Pancreas (tissue), 10 donors: ENCODE measurements around the gene CXCR1. TPM values are rescaled to one million over a fixed set of nuclear protein-coding genes. Genes with fewer than 3 reads are reported as not detected.
A peak's percentile ranks its signal among the peaks of the same experiment; 100 is the strongest.

Experiments
- ATAC-seq, 4 donors: fragments of 200-7000 bp; cut with Tn5 transposase; one replicate each; pipeline versions ENCODE4 v1.8.0 to v1.9.1; 2020; ENCODE audit warnings: mild to moderate bottlenecking in 4 of 4, moderate library complexity in 4 of 4
- DNase-seq, 6 donors: peaks; one replicate each; pipeline ENCODE4 v3.0.0-alpha.2; 2020
- FAIRE-seq: peaks from 2 replicates; lab custom pipeline; 2012; peaks lifted over from hg19 to GRCh38; lab: Jason Lieb, UNC
- H3K27ac ChIP-seq, 4 donors: fragments of 200-600 bp; sonication (generic); 1 replicate in 3 of 4; 2 replicates in 1 of 4; pipeline versions ENCODE4 v1.5.0 to v1.8.0; 2020
- H3K27me3 ChIP-seq, 4 donors: fragments of 200-600 bp; one replicate each; pipeline ENCODE4 v1.8.0; 2021
- H3K36me3 ChIP-seq, 3 donors: fragments of 200-600 bp; sonication (generic) in 1 of 3; one replicate each; pipeline versions ENCODE4 v1.5.0 to v1.8.0; 2020 to 2021
- H3K4me1 ChIP-seq, 3 donors: fragments of 200-600 bp; one replicate each; pipeline ENCODE4 v1.8.0; 2021
- H3K4me3 ChIP-seq, 4 donors: fragments of 200-600 bp; sonication (generic) in 2 of 4; one replicate each; pipeline versions ENCODE4 v1.5.0 to v1.8.0; 2020 to 2021
- H3K9me3 ChIP-seq, 4 donors: fragments of 200-600 bp; one replicate each; pipeline ENCODE4 v1.8.0; 2021
- WGBS, 2 donors: extraction: QIAGEN DNeasy Blood & Tissue Kit; methylation state at CpG; one replicate each; pipeline ENCODE4 v1.1.7; 2013; 5-methylcytosine and 5-hydroxymethylcytosine counted together
- intact Hi-C, 3 donors: fragments of 100-400 bp; cut with DNase I; formaldehyde crosslinking; loops; one replicate each; pipeline versions ENCODE4 v1.11.1 to v1.14.2; 2022
- polyA plus RNA-seq, 2 donors: library from polyadenylated mRNA; stranded (reverse); fragments of 200-250 nt; gene quantifications; one replicate each; pipeline ENCODE4 v1.2.3, GENCODE V29; 2013
- total RNA-seq, 6 donors: library from RNA; stranded (reverse); fragmentation: NEBNext Ultra II Directional in 4 of 6; extraction: Animal tissue kit (Norgen Biotek cat#: 25700) in 4 of 6; gene quantifications; one replicate each; pipeline versions ENCODE4 v1.2.1 to v1.2.4, GENCODE V29; 2021 to 2023
- TF ChIP-seq, protein P1 (sequence below), 4 donors: fragments of 200-600 bp; sonication (generic) in 3 of 4; IDR thresholded peaks; one replicate each; pipeline versions ENCODE4 v1.5.0 to v1.8.0; 2021; ENCODE audit warnings: antibody characterized with exemption in 4 of 4
- donor health status: healthy with polysubstance abuse.
- donor health status: DM: no; HTN: no; CAD: no; lungs with moderate emphysema.
- donor health status: DM: no; HTN: no; CAD: no.
- donor health status: control.
- donor health status: control.
- donor health status: Bipolar disorder and iron deficiency.
- donor health status: DM: yes; HTN: yes; CAD: no.
- donor health status: DM: no; HTN: no; CAD: no.
- donor health status: DM: no; HTN: no; CAD: no.
- donor health status: DM: yes; HTN: yes; CAD: no.

CXCR1 gene
- total and polyA plus RNA-seq, 8 donors = 0.08 to 0.92 (median 0.52) TPM; not detected in 3

DNA sequence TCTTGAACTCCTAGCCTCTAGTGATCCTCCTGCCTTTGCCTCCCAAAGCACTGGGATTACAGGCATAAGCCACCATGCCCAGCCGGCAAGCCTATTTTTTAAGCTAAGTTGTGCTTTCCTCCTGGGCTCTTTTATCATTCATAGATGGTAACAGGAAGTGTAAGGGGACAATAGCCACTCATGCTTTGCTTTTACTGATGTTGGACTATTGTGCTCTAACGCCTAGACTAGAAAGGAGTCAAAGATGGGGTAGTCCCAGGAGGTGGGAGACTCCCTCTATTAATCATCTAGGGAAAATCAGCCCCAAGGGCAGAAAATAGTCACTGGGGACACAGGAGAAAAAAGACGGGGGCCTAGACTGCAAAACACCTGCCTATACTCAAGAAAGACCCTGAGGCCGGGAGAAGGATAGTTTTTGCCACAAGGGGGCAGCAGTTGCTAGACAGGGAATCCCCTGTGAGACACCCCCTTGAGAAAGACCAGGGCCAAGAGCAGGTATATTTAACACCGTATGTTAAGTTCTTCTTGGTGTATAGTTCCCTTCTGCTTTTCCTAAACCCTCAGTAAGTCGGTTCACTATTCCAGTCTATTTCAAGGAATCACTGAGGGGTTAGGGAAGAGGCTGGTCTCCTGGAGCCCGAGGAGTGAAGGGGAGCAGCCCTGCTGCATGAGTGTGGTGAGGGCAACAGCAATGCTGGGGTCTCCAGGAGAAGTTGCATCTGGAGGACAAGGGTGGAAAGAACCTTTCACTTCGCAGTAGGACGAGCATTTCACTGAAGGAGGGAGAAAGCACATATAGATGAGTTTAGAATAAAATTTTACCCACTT is 2.1 kb upstream of the CXCR1 start:
- H3K4me3 ChIP-seq = no peak overlapping the region
- H3K9me3 ChIP-seq = no peaks in the 10 kb centered on the region
- 61 to 62% methylated on average over 9 of the region's 9 CpGs for WGBS, 2 donors
- H3K27ac ChIP-seq = no peak overlapping the region
- DNase-seq (peak in 5 of 6 donors; percentile 14 to 67 (median 47)), FAIRE-seq (no peak), ATAC-seq (peak; percentile 55 to 80 (median 71))
- H3K36me3 ChIP-seq = no peaks in the 10 kb centered on the region
- TF ChIP-seq, protein P1, sequence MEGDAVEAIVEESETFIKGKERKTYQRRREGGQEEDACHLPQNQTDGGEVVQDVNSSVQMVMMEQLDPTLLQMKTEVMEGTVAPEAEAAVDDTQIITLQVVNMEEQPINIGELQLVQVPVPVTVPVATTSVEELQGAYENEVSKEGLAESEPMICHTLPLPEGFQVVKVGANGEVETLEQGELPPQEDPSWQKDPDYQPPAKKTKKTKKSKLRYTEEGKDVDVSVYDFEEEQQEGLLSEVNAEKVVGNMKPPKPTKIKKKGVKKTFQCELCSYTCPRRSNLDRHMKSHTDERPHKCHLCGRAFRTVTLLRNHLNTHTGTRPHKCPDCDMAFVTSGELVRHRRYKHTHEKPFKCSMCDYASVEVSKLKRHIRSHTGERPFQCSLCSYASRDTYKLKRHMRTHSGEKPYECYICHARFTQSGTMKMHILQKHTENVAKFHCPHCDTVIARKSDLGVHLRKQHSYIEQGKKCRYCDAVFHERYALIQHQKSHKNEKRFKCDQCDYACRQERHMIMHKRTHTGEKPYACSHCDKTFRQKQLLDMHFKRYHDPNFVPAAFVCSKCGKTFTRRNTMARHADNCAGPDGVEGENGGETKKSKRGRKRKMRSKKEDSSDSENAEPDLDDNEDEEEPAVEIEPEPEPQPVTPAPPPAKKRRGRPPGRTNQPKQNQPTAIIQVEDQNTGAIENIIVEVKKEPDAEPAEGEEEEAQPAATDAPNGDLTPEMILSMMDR (IDR thresholded peaks at IDR 0.05) = peak; percentile 25 to 59 (median 52)
- no peaks in the 10 kb centered on the region for H3K4me1 ChIP-seq
- intact Hi-C loops = no loop called here
- no peaks in the 10 kb centered on the region for H3K27me3 ChIP-seq

DNA sequence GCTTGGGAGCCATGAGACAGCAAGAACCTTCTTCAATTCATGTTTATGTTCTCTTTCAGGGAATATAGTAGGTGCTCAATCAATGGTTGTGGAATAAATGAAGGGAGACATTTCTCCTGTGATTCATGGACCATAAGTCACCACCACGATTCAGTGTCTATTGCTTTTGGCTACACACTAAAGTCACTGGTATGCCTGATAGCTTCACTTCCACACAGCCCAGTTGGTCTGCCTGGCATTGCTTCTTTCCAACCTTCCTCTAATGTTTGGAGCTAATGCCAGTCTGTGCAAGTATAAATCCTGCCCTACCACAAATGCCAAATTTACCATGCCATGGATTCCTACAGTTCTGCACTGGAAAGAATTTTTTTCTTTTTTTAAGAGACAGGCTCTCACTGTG is 1.3 kb upstream of the CXCR1 start:
- TF ChIP-seq, protein P1 (IDR thresholded peaks at IDR 0.05) = no peak

DNA sequence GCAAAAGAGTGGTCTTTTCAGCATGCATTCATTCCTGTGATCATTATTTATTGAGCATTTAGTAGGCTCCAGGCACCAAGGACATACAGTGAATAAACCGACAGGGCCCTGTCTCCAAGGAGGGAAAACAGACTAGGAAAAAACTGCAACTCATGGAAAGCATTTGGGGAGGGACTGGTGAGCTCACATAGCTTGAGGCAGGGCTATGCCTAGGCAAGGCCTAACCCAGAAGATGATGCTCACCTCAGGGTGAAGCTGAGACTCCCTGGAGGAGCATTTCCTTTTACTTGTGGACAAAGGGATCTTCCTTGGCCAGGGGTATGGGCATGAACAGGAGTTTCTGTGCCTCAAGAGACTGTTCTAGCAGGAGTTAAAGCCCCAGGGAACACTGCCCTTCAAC is 3.9 kb downstream of the CXCR1 start:
- H3K27ac ChIP-seq = no peak overlapping the region
- intact Hi-C loops = no loop called here

More for the DNA sequence above, 1.3 kb upstream of the CXCR1 start:
- Histone ChIP-seq H3K27me3 (no peaks in the 10 kb centered on the region), H3K36me3 (no peaks in the 10 kb centered on the region), H3K27ac (no peak overlapping the region), H3K4me1 (no peaks in the 10 kb centered on the region), H3K9me3 (no peaks in the 10 kb centered on the region), H3K4me3 (no peak overlapping the region)
- no peak for FAIRE-seq
- intact Hi-C loops = no loop called here
- DNase-seq = no peak
- no peak for ATAC-seq
- WGBS, 2 donors = 78 to 89% methylated on average over 1 of the region's 1 CpG

DNA sequence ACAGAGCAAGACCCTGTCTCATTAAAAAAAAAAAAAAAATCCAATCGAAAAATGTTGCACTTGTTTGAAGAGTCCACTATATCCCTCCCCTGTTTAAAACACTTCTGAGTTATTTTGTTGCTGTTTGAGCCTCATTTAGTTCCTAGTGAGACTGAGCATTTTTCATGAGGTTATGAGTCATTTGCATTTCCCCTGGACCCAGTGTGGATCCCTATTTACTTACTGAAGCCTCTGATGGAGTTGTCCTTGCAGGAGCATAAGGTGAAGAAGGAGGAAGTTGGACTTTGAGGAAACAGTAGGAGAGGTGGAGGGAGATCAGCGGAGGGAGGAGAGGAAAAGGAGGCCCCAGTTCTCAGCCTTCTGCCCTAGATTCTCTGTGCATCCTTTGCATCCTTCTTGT is 5.1 kb downstream of the CXCR1 start:
- no peak for ATAC-seq

More for the DNA sequence above, 3.9 kb downstream of the CXCR1 start:
- no peaks in the 10 kb centered on the region for H3K4me1 ChIP-seq
- no peak overlapping the region for H3K4me3 ChIP-seq
- no peaks in the 10 kb centered on the region for H3K36me3 ChIP-seq
- no peak for ATAC-seq
- TF ChIP-seq, protein P1 (IDR thresholded peaks at IDR 0.05) = no peak
- no peaks in the 10 kb centered on the region for H3K9me3 ChIP-seq
- no peak for FAIRE-seq
- no peak for DNase-seq
- 72 to 90% methylated on average over 1 of the region's 1 CpG for whole genome bisulfite sequencing, 2 donors
- no peaks in the 10 kb centered on the region for H3K27me3 ChIP-seq

More for the DNA sequence above, 5.1 kb downstream of the CXCR1 start:
- Histone ChIP-seq H3K36me3 (no peaks in the 10 kb centered on the region), H3K4me1 (no peaks in the 10 kb centered on the region), H3K4me3 (no peak overlapping the region), H3K27ac (no peak overlapping the region), H3K9me3 (no peaks in the 10 kb centered on the region), H3K27me3 (no peaks in the 10 kb centered on the region)
- TF ChIP-seq, protein P1 (IDR thresholded peaks at IDR 0.05) = no peak
- intact Hi-C loops = no loop called here
- 55 to 56% methylated on average over 2 of the region's 2 CpGs for WGBS, 2 donors
- no peak for DNase-seq
- FAIRE-seq = no peak
